Gastrocnemius medialis (tissue), 4 donors: Measurements from ENCODE around the gene HELLS.

ENCODE experiments used
- CTCF ChIP-seq, 5 experiments: fragments of 450-650 bp in 3 of 5; fragments of 200-600 bp in 2 of 5; sonication (generic) in 2 of 5; IDR thresholded peaks in 4 of 5; conservative IDR thresholded peaks in 1 of 5; 1 replicate in 4 of 5; 2 replicates in 1 of 5; pipeline ENCODE4 v1.5.1; 2016 to 2019; ENCODE audit warnings: antibody characterized with exemption in 5 of 5, mild to moderate bottlenecking in 3 of 5, moderate library complexity in 3 of 5
- POLR2A ChIP-seq, 2 donors: fragments of 450-650 bp; IDR thresholded peaks; one replicate each; pipeline ENCODE4 v1.6.1; 2017; ENCODE audit warnings: antibody characterized with exemption in 2 of 2, mild to moderate bottlenecking in 2 of 2, moderate library complexity in 2 of 2

GRCh38 chr10:94631077-94631875, 85.7 kb downstream of the HELLS start:
- TF ChIP-seq CTCF (IDR thresholded peaks at IDR 0.05 in 4 of 5, conservative IDR thresholded peaks at IDR 0.05 in 1 of 5): no peak
- no peak for TF ChIP-seq POLR2A (IDR thresholded peaks at IDR 0.05)
